HCT116 (cell line): ENCODE data around the gene CLEC11A. TPM values are rescaled to one million over a fixed set of nuclear protein-coding genes. Genes with fewer than 3 reads are reported as not detected.

Experiments used
- ATAC-seq: fragments of 200-7000 bp; cut with Tn5 transposase; 2 replicates; pipeline ENCODE4 v1.9.1; 2020; ENCODE audit warnings: mild to moderate bottlenecking, moderate library complexity
- BruUV-seq: library from RNA; stranded (reverse); fragments of 400-500 nt; replicated peaks from 2 replicates; lab custom pipeline; 2021; lab: Mats Ljungman, UMichigan
- CTCF ChIA-PET: fragments of 300-600 bp; sonication (Branson Sonifier 250); formaldehyde crosslinking; loops from one replicate; lab custom pipeline; 2021; ENCODE audit warnings: antibody characterized with exemption; lab: Charles Lee
- POLR2A ChIA-PET: fragments of 300-600, 350-600 bp; sonication (Branson Sonifier 250); formaldehyde crosslinking; loops from one replicate; lab custom pipeline; 2021; ENCODE audit warnings: antibody characterized with exemption; lab: Charles Lee
- RAD21 ChIA-PET, 2 experiments: fragments of 300-600 bp; sonication (Branson Sonifier 250); formaldehyde crosslinking; loops; one replicate each; lab custom pipeline; 2023; ENCODE audit warnings: low total read pairs in 2 of 2; ENCODE audit not compliant: uncharacterized antibody in 2 of 2, unreplicated experiment in 2 of 2, low non-redundant PET in 1 of 2; lab: Charles Lee
- DNase-seq: peaks from one replicate; pipeline ENCODE4 v3.0.0-alpha.2; 2010; ENCODE audit warnings: low read depth, low spot score
- H2AFZ ChIP-seq: fragments of 200-600 bp; shearing (Covaris generic), sonication (generic); 2 replicates; pipeline ENCODE4 v1.6.1; 2017; ENCODE audit warnings: low read depth, mixed run types, mixed read lengths, antibody characterized with exemption, low read length; ENCODE audit not compliant: poor library complexity, severe bottlenecking
- H3K27ac ChIP-seq: 2 replicates; pipeline ENCODE4 v1.5.1; 2012; ENCODE audit warnings: low read depth, low read length
- H3K27me3 ChIP-seq: fragments of 200-600 bp; sonication (generic); 2 replicates; pipeline ENCODE4 v1.6.1; 2016; ENCODE audit warnings: mixed run types, low read length, mixed read lengths; ENCODE audit not compliant: insufficient read depth
- H3K36me3 ChIP-seq, 2 experiments: fragments of 200-500 bp in 1 of 2; fragments of 200-600 bp in 1 of 2; sonication (Bioruptor generic) in 1 of 2; sonication (generic) in 1 of 2; 2 replicates each; pipeline versions ENCODE4 v1.5.1 to v1.6.1; 2014 to 2016; ENCODE audit warnings: low read length in 2 of 2, inconsistent platforms in 1 of 2, mixed read lengths in 1 of 2, mixed run types in 1 of 2; ENCODE audit not compliant: insufficient read depth in 2 of 2, control insufficient read depth in 1 of 2
- H3K4me1 ChIP-seq, 2 experiments: fragments of 200-600 bp in 1 of 2; sonication (generic) in 1 of 2; 2 replicates each; pipeline versions ENCODE4 v1.5.1 to v1.6.1; 2012 to 2017; ENCODE audit warnings: low read length in 2 of 2, inconsistent platforms in 1 of 2, mild to moderate bottlenecking in 1 of 2, mixed read lengths in 1 of 2, mixed run types in 1 of 2, moderate library complexity in 1 of 2; ENCODE audit not compliant: insufficient read depth in 2 of 2, control insufficient read depth in 1 of 2
- H3K4me2 ChIP-seq: fragments of 200-600 bp; sonication (generic); 2 replicates; pipeline ENCODE4 v1.6.1; 2017; ENCODE audit warnings: mixed run types, low read length, mixed read lengths
- H3K4me3 ChIP-seq, 2 experiments: fragments of 200-600 bp in 1 of 2; sonication (generic) in 1 of 2; replicated peaks in 1 of 2; 2 replicates each; pipeline ENCODE4 v1.5.1; 2011 to 2016; ENCODE audit warnings: low read length in 2 of 2, control low read depth in 1 of 2, low read depth in 1 of 2, mild to moderate bottlenecking in 1 of 2, mixed read lengths in 1 of 2, mixed run types in 1 of 2
- H3K79me2 ChIP-seq: fragments of 200-600 bp; sonication (generic); 2 replicates; pipeline ENCODE4 v1.6.1; 2017; ENCODE audit warnings: mild to moderate bottlenecking, mixed run types, low read length, moderate library complexity, mixed read lengths; ENCODE audit not compliant: insufficient read depth
- H3K9ac ChIP-seq: fragments of 200-600 bp; sonication (generic); 2 replicates; pipeline ENCODE4 v1.6.1; 2016; ENCODE audit warnings: low read length, mixed read lengths
- H3K9me2 ChIP-seq: fragments of 200-600 bp; sonication (generic), shearing (Covaris generic); 2 replicates; pipeline ENCODE4 v1.6.1; 2017; ENCODE audit warnings: mixed run types, mild to moderate bottlenecking, moderate library complexity; ENCODE audit not compliant: insufficient read depth
- H3K9me3 ChIP-seq, 2 experiments: fragments of 200-500 bp in 1 of 2; fragments of 200-600 bp in 1 of 2; sonication (Bioruptor generic) in 1 of 2; sonication (generic) in 1 of 2; 2 replicates each; pipeline ENCODE4 v1.6.1; 2014 to 2017; ENCODE audit warnings: low read length in 2 of 2, mixed read lengths in 2 of 2, inconsistent platforms in 1 of 2, low read depth in 1 of 2, mild to moderate bottlenecking in 1 of 2, mixed run types in 1 of 2, moderate library complexity in 1 of 2; ENCODE audit not compliant: control insufficient read depth in 1 of 2, insufficient read depth in 1 of 2
- H4K20me1 ChIP-seq: fragments of 200-600 bp; sonication (generic), shearing (Covaris generic); 2 replicates; pipeline ENCODE4 v1.6.1; 2017; ENCODE audit warnings: mixed run types, mild to moderate bottlenecking, moderate library complexity; ENCODE audit not compliant: insufficient read depth
- CEBPB ChIP-seq: IDR thresholded peaks from 2 replicates; pipeline ENCODE4 v1.6.1; 2012; ENCODE audit warnings: low read depth
- EGR1 ChIP-seq: IDR thresholded peaks from 2 replicates; pipeline ENCODE4 v1.6.1; 2012; ENCODE audit warnings: low read depth
- FOSL1 ChIP-seq: IDR thresholded peaks from 2 replicates; pipeline ENCODE4 v1.6.1; 2012; ENCODE audit warnings: low read depth
- POLR2AphosphoS5 ChIP-seq: IDR thresholded peaks from 2 replicates; pipeline ENCODE4 v1.6.1; 2011; ENCODE audit warnings: mild to moderate bottlenecking, low read depth, low read length, moderate library complexity
- RAD21 ChIP-seq: IDR thresholded peaks from 2 replicates; pipeline ENCODE4 v1.6.1; 2012; ENCODE audit warnings: low read depth, mild to moderate bottlenecking
- REST ChIP-seq: IDR thresholded peaks from 2 replicates; pipeline ENCODE4 v1.6.1; 2012; ENCODE audit warnings: low read depth
- SIN3A ChIP-seq: IDR thresholded peaks from 2 replicates; pipeline ENCODE4 v1.6.1; 2012; ENCODE audit warnings: low read depth
- TCF7L2 ChIP-seq: IDR thresholded peaks from 2 replicates; pipeline ENCODE4 v1.7.0; 2011; ENCODE audit warnings: borderline replicate concordance, inconsistent platforms; ENCODE audit not compliant: insufficient read depth, insufficient read length; ENCODE audit errors: extremely low read depth
- ZFX ChIP-seq: fragments of 450-650 bp; IDR thresholded peaks from 2 replicates; pipeline ENCODE4 v1.6.1; 2017
- intact Hi-C: fragments of 100-400 bp; cut with micrococcal nuclease; formaldehyde crosslinking; loops from 2 replicates; pipeline ENCODE4 v1.10.0; 2022
- total RNA-seq: library from RNA; stranded (reverse); gene quantifications from one replicate; pipeline ENCODE4 v1.2.1, GENCODE V29; 2021; ENCODE audit not compliant: unreplicated experiment

Gene CLEC11A
- total RNA-seq, 1 experiment from 2014 or later, result 7.1 TPM

GRCh38 chr19:50676625-50677197 lies 46.5 kb upstream of the CLEC11A start:
- no peaks in the 10 kb centered on the region for H3K9me3 ChIP-seq
- TF ChIP-seq SIN3A, result no peak
- no peak for TF ChIP-seq RAD21
- no peak for TF ChIP-seq FOSL1
- TF ChIP-seq TCF7L2, result no peak
- no peaks in the 10 kb centered on the region for H3K36me3 ChIP-seq
- no peak overlapping the region for H3K27ac ChIP-seq
- ChIA-PET CTCF (no interaction called here), POLR2A (interaction anchor here (1.5 kb wide), 1 partner anchor 48 kb away, joined by 3 read pairs; no protein-coding TSS in a partner anchor), RAD21 (no interaction called here)
- intact Hi-C loops, result no loop called here
- H4K20me1 ChIP-seq, result no peaks in the 10 kb centered on the region
- BruUV-seq, result no TSS peak
- H3K4me1 ChIP-seq, result peaks cover 0 to 4% of the 10 kb centered on the region in 2 experiments; a peak in 1 of 4 replicates
- no peaks in the 10 kb centered on the region for H3K79me2 ChIP-seq
- H3K27me3 ChIP-seq, result no peaks in the 10 kb centered on the region
- H3K9me2 ChIP-seq, result no peaks in the 10 kb centered on the region
- H3K4me2 ChIP-seq, result no peak overlapping the region
- no peak overlapping the region for H3K9ac ChIP-seq
- H2AFZ ChIP-seq, result no peak overlapping the region
- peak; percentile 37; the same call in 1 of the 2 replicates for ATAC-seq
- no peak for DNase-seq
- H3K4me3 ChIP-seq, result no peak overlapping the region

GRCh38 chr19:50677636-50678035 lies 45.5 kb upstream of the CLEC11A start:
- no peaks in the 10 kb centered on the region for H3K36me3 ChIP-seq
- no peak overlapping the region for H3K4me2 ChIP-seq
- intact Hi-C loops, result no loop called here
- H3K9me2 ChIP-seq, result no peaks in the 10 kb centered on the region
- ChIA-PET RAD21 (no interaction called here), POLR2A (no interaction called here), CTCF (no interaction called here)
- H3K4me1 ChIP-seq, result peaks cover 0 to 4% of the 10 kb centered on the region in 2 experiments; a peak in 1 of 4 replicates
- TF ChIP-seq REST (no peak), TCF7L2 (no peak), POLR2AphosphoS5 (no peak), EGR1 (no peak), ZFX (no peak), RAD21 (no peak), CEBPB (no peak)
- no peaks in the 10 kb centered on the region for H4K20me1 ChIP-seq
- no peak for DNase-seq
- no peak overlapping the region for H3K4me3 ChIP-seq
- no peak for ATAC-seq
- no peak overlapping the region for H3K9ac ChIP-seq
- H3K27ac ChIP-seq, result no peak overlapping the region
- no peaks in the 10 kb centered on the region for H3K79me2 ChIP-seq
- H2AFZ ChIP-seq, result no peak overlapping the region
- H3K9me3 ChIP-seq, result no peaks in the 10 kb centered on the region
- H3K27me3 ChIP-seq, result no peaks in the 10 kb centered on the region
- BruUV-seq, result no TSS peak
